ENCODE results near the gene MAPK1IP1L. TPM values are rescaled to one million over a fixed set of nuclear protein-coding genes. Genes with fewer than 3 reads are reported as not detected.

The MAPK1IP1L gene
- total RNA-seq, 1 donor from 2014 or later = 139 TPM

DNA sequence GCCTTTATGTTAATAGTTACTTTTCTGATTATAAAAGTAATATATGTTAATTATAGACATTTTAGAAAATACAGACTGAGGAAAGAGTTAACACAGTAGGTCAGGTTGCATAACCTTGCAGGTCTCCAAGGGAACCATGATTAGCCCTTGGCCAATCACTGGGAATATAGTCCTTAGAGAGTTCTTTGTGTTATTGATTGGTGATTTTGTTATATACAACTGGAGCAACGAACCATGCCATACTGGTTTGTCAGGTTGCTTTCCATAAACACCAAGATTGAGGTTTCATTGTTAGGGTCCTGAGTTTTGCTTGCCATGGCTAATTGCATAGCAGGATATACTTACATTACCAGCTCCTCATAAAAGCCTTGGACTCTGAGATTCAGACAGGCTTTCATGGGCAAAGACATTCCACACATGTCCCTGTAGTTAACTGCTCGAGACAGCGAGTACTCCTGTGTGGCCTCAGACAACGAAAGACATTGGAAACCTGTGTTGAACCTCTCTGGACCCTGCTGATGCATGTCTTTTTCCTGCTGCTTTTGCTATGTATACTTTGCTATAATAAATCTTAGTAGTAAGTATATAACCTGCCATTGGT, 33.7 kb downstream of the MAPK1IP1L start:
- H3K4me1 Mint-ChIP-seq (ENCODE audit: low read depth) = peaks cover 7% of the 10 kb centered on the region
- H3K27ac Mint-ChIP-seq = no peak overlapping the region
- peaks cover 11% of the 10 kb centered on the region for H3K27me3 Mint-ChIP-seq (ENCODE audit: insufficient read depth)
- intact Hi-C loops (cut with micrococcal nuclease) = no loop called here
- H3K36me3 Mint-ChIP-seq (ENCODE audit: low read depth) = no peaks in the 10 kb centered on the region
- no peaks in the 10 kb centered on the region for H3K9me3 Mint-ChIP-seq
- no peak overlapping the region for H3K4me3 Mint-ChIP-seq
- no peak for DNase-seq (ENCODE audit: low spot score)

DNA sequence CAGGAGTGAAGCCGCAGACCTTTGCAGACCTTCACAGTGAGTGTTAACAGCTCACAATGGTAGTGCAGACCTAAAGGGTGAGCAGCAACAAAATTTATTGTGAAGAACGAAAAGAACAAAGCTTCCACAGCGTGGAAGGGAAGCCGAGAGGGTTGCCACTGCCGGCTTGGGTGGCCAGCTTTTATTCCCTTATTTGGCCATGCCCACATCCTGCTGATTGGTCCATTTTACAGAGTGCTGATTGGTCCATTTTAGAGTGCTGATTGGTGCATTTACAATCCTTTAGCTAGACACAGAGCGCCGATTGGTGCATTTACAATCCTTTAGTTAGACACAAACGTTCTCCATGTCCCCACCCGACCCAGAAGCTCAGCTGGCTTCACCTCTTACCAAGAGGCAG, 35.5 kb downstream of the MAPK1IP1L start:
- peaks cover 11% of the 10 kb centered on the region for H3K27me3 Mint-ChIP-seq (ENCODE audit: insufficient read depth)
- intact Hi-C loops (cut with micrococcal nuclease) = no loop called here
- H3K9me3 Mint-ChIP-seq = no peaks in the 10 kb centered on the region
- H3K4me3 Mint-ChIP-seq = no peak overlapping the region
- no peaks in the 10 kb centered on the region for H3K36me3 Mint-ChIP-seq (ENCODE audit: low read depth)
- H3K4me1 Mint-ChIP-seq (ENCODE audit: low read depth) = peaks cover 12% of the 10 kb centered on the region
- no peak overlapping the region for H3K27ac Mint-ChIP-seq
- no peak for DNase-seq (ENCODE audit: low spot score)

DNA sequence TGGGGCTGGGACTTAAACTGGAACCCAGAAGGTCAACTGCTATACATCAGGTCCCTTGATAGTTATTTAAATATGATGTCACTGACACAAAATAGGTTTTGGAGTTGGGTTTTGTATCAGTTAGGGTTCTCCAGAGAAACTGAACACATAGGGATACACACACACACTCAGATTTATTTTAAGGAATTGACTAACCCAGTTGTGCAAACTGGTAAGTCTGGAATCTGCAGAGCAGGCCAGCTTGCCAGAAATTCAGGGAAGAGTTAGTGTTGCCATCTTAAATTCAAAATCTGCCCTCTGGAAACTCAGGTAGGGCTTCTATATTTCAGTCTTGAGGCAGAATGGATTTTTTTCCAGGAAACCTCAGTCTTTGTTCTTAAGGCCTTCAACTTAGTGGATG, 36.9 kb downstream of the MAPK1IP1L start:
- no peak overlapping the region for H3K4me3 Mint-ChIP-seq
- peaks cover 15% of the 10 kb centered on the region for H3K4me1 Mint-ChIP-seq (ENCODE audit: low read depth)
- H3K9me3 Mint-ChIP-seq = no peaks in the 10 kb centered on the region
- intact Hi-C loops (cut with micrococcal nuclease) = loop anchor here (2.0 kb wide), 1 partner anchor 342 kb away; no protein-coding TSS in a partner anchor
- H3K27me3 Mint-ChIP-seq (ENCODE audit: insufficient read depth) = peaks cover 8% of the 10 kb centered on the region
- H3K27ac Mint-ChIP-seq = no peak overlapping the region
- H3K36me3 Mint-ChIP-seq (ENCODE audit: low read depth) = no peaks in the 10 kb centered on the region
- DNase-seq (ENCODE audit: low spot score) = no peak

DNA sequence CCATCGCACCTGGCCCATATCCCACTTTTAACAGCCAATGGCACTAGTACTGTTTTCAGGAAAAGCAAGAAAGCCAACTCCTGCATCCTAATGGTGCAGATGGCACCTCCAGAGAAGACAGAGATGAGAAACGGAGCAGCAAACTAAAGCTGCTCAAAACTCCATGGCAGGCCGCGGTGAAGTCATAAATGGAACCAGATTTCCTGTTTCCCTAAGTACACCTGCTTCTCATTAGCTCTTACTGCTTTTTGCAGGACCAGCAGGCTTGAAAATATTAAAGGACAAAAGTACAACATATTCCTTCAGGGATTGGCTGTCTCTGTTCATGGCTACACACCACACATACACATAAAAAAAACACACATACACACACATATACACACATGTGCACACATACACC, 40.9 kb downstream of the MAPK1IP1L start:
- Mint-ChIP-seq H3K4me3 (no peak overlapping the region), H3K36me3 (ENCODE audit: low read depth) (no peaks in the 10 kb centered on the region), H3K27ac (no peak overlapping the region), H3K4me1 (ENCODE audit: low read depth) (peaks cover 21% of the 10 kb centered on the region), H3K27me3 (ENCODE audit: insufficient read depth) (peaks cover 2% of the 10 kb centered on the region), H3K9me3 (no peaks in the 10 kb centered on the region)
- no peak for DNase-seq (ENCODE audit: low spot score)
- intact Hi-C loops (cut with micrococcal nuclease) = loop anchor here (10.0 kb wide), 1 partner anchor 282 kb away; no protein-coding TSS in a partner anchor

DNA sequence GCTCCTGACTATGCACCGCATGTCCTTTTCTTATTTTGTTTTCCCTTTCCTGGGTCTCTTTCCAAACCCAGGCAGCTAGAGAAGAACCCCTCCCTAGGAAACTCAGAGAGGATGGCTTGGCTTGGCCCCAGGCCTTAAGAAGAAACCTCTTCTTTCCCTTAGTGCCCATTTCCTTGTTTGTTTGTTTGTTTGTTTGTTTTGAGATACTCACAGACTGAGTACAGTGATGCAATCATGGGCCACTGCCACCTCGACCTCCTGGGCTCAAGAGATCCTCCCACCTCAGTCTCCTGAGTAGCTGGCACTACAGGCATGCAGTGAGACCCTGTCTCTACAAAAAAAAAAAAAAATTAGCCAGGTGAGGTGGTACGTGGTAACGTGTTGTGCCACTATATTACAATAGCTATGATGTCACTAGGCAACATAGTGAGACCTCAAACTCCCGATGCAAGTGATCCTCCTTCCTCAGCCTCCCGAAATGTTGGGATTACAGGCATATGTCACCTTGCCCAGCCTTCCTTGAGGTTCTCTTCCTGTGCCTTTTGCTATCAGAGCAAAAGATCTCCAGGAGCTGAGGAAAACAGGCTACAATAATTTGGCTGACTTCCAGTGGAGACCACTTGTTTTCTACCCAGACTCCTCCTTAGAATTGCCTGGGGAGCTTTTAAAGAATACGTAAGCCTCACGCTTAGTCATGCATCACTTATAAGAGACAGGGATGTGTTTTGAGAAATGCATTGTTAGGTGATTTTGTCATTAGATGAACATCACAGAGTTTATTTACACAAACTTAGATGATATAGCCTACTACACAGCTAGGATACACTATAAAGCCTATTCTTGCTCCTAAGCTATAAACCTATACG, 43.1 kb downstream of the MAPK1IP1L start:
- Mint-ChIP-seq H3K9me3 (no peaks in the 10 kb centered on the region), H3K4me3 (no peak overlapping the region), H3K27ac (no peak overlapping the region), H3K36me3 (ENCODE audit: low read depth) (no peaks in the 10 kb centered on the region), H3K4me1 (ENCODE audit: low read depth) (peaks cover 36% of the 10 kb centered on the region), H3K27me3 (ENCODE audit: insufficient read depth) (peaks cover under 1% of the 10 kb centered on the region)
- no peak for DNase-seq (ENCODE audit: low spot score)
- intact Hi-C loops (cut with micrococcal nuclease) = loop anchor here (10.0 kb wide), 1 partner anchor 280 kb away; no protein-coding TSS in a partner anchor

DNA sequence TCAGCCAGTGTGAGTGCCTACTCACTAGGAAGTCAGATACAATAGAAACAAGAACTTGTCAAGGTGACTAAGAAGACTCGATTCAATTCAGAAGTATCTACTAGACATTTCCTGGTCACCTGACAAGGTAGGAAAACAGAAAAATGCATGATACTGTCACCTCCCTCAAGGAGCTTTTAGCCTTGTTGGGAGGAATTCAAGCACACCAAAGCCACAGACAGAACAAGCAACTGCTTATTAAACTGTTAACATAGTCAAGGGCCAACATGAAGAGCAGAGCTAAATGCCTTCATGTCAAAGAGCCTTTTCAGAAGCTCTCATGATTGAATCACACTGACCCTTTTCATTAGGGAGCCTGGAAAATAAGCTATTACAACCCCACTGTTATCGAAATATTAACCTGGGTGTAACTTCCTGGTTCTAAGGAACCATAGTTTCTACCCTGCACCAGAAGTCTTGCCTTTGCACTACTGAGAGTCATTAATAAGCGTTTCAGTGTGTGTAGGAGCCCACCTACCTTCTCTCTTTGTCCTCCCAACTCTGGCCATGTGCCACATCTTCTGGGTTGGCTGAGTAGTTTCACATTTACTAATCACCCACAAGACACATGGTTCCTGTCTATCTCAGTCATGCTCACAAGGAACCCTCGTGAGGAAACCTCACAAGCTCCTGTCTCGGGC, 46.6 kb downstream of the MAPK1IP1L start:
- peaks cover 50% of the 10 kb centered on the region for H3K4me1 Mint-ChIP-seq (ENCODE audit: low read depth)
- H3K27ac Mint-ChIP-seq = peak overlapping the region; percentile 70
- no peaks in the 10 kb centered on the region for H3K27me3 Mint-ChIP-seq (ENCODE audit: insufficient read depth)
- peak; percentile 42 for DNase-seq (ENCODE audit: low spot score)
- H3K9me3 Mint-ChIP-seq = no peaks in the 10 kb centered on the region
- peak overlapping the region; percentile 2 for H3K4me3 Mint-ChIP-seq
- no peaks in the 10 kb centered on the region for H3K36me3 Mint-ChIP-seq (ENCODE audit: low read depth)
- intact Hi-C loops (cut with micrococcal nuclease) = loop anchor here (1.0 to 10.0 kb wide), 2 partner anchors 9 to 277 kb away; no protein-coding TSS in a partner anchor

DNA sequence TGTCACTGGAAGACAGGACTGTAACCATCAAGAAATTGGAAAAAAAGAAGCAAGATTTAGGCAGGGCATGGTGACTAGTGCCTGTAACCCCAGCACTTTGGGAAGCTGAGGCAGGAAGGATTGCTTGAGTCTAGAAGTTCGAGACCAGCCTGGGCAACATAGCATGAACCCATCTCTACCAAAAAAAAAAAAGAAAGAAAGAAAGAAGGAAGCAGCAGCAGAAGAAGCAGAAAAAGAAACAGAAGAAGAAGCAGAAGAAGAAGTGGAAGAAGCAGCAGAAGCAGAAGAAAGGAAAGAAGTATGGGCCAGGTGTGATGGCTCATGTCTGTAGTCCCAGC, 47.1 kb downstream of the MAPK1IP1L start:
- Mint-ChIP-seq H3K27ac (peak overlapping the region; percentile 41), H3K4me1 (ENCODE audit: low read depth) (peaks cover 55% of the 10 kb centered on the region), H3K4me3 (peak overlapping the region; percentile 2), H3K36me3 (ENCODE audit: low read depth) (no peaks in the 10 kb centered on the region), H3K9me3 (no peaks in the 10 kb centered on the region), H3K27me3 (ENCODE audit: insufficient read depth) (no peaks in the 10 kb centered on the region)
- intact Hi-C loops (cut with micrococcal nuclease) = loop anchor here (1.0 to 10.0 kb wide), 2 partner anchors 9 to 276 kb away; no protein-coding TSS in a partner anchor
- no peak for DNase-seq (ENCODE audit: low spot score)

DNA sequence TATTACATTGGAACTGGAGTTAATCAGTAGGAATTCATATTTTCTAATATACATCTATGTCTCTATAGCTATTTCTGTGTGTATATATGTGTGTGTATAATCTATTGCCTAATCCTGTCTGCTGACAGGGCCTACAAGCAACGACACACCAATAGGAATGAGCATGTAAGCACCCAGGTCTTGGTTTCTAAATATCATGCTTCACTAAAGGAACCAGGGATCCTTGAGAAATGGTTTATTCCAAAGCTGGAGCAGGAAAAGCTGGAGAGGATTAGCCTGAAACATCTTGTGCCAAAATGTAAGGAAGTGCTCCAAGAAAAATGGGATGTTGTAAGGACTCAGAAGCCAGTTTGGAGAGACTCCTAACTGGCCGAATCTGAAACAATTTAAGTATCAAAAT, 48.3 kb downstream of the MAPK1IP1L start:
- intact Hi-C loops (cut with micrococcal nuclease) = loop anchor here (10.0 kb wide), 1 partner anchor 275 kb away; no protein-coding TSS in a partner anchor
- peaks cover 66% of the 10 kb centered on the region for H3K4me1 Mint-ChIP-seq (ENCODE audit: low read depth)
- no peak overlapping the region for H3K27ac Mint-ChIP-seq
- no peaks in the 10 kb centered on the region for H3K27me3 Mint-ChIP-seq (ENCODE audit: insufficient read depth)
- no peak overlapping the region for H3K4me3 Mint-ChIP-seq
- peaks cover 9% of the 10 kb centered on the region for H3K9me3 Mint-ChIP-seq
- DNase-seq (ENCODE audit: low spot score) = no peak
- peaks cover 6% of the 10 kb centered on the region for H3K36me3 Mint-ChIP-seq (ENCODE audit: low read depth)

DNA sequence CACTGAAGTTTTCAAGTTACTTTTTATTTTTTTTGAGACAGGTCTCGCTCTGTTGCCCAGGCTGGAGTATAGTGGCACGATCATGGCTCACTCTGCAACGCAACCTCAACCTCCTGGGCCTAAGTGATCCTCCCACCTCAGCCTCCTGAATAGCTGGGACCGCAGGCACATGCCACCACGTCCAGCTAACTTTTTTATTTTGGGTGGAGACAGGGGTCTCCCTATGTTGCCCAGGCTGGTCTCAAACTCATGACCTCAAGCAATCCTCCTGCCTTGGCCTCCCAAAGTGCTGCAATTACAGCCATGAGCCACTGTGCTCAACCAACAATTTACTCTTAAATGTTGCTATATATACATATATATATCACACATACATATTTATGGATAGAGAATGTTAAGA, 50.3 kb downstream of the MAPK1IP1L start:
- Mint-ChIP-seq H3K9me3 (peaks cover 12% of the 10 kb centered on the region), H3K4me3 (no peak overlapping the region), H3K4me1 (ENCODE audit: low read depth) (peaks cover 66% of the 10 kb centered on the region), H3K36me3 (ENCODE audit: low read depth) (peaks cover 9% of the 10 kb centered on the region), H3K27me3 (ENCODE audit: insufficient read depth) (no peaks in the 10 kb centered on the region), H3K27ac (no peak overlapping the region)
- no peak for DNase-seq (ENCODE audit: low spot score)
- intact Hi-C loops (cut with micrococcal nuclease) = loop anchor here (1.0 to 2.0 kb wide), 3 partner anchors 12 to 49 kb away; partner anchors contain the start of gene LGALS3

DNA sequence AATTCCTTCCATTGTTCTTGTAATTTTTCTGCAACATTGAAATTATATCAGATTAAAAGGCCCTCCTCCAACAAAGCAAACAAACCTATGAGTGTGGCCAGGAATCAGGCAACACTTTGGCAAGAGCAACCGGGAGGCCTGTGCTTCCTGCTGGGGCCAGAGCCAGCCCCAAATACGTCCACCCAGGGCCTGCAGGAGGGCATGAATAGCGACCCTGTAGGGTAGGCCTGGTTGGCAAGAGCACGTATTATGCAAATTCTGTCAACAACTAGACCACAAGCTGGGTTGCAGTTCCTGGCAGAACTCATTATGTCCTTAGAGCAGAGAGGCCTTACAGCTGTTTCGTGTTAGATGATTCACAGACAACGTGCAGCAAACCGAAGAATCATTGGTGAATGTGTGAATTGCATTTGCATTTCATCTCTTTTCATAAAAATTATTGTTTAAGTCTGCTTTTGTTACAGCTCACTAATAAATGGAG, 50.7 kb downstream of the MAPK1IP1L start:
- intact Hi-C loops (cut with micrococcal nuclease) = loop anchor here (1.0 to 2.0 kb wide), 3 partner anchors 13 to 49 kb away; partner anchors contain the start of gene LGALS3
- Mint-ChIP-seq H3K4me3 (peak overlapping the region; percentile 41), H3K27ac (peak overlapping the region; percentile 94), H3K4me1 (ENCODE audit: low read depth) (peaks cover 62% of the 10 kb centered on the region), H3K9me3 (peaks cover 12% of the 10 kb centered on the region), H3K36me3 (ENCODE audit: low read depth) (peaks cover 9% of the 10 kb centered on the region), H3K27me3 (ENCODE audit: insufficient read depth) (no peaks in the 10 kb centered on the region)
- DNase-seq (ENCODE audit: low spot score) = peak; percentile 41

DNA sequence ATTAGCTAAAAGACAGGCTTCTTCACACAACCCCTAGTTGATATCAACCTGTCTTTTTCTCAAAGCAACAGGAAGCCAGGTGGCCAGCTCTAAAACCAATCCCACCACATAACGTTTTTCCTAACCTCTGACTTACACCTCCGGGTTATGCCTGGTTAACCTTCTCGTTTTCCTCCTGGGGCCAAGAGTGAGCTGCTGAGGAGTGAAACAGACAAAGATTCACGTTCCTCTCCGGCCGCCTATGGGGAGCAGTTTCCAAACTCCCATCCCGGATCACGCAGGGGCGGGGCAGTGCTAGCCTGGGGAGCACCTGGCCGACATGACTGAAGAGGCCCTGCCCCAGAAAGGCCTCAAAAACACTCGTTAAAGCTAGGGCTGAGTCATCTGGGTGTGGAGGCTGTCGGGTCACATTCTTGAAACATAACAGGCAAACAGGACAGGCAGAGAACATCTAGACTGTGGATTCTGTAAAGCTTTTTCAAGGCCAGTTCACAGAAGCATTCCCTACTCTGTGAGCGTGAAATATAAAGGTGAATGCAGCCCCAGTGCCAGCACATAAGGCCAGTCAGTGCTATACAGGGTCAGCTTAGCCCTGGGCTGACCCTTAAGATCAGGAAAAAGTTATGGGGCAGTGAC, 51.7 kb downstream of the MAPK1IP1L start:
- H3K4me3 Mint-ChIP-seq = peak overlapping the region; percentile 51
- no peaks in the 10 kb centered on the region for H3K27me3 Mint-ChIP-seq (ENCODE audit: insufficient read depth)
- peaks cover 61% of the 10 kb centered on the region for H3K4me1 Mint-ChIP-seq (ENCODE audit: low read depth)
- peaks cover 12% of the 10 kb centered on the region for H3K9me3 Mint-ChIP-seq
- H3K27ac Mint-ChIP-seq = peak overlapping the region; percentile 94
- peaks cover 9% of the 10 kb centered on the region for H3K36me3 Mint-ChIP-seq (ENCODE audit: low read depth)
- intact Hi-C loops (cut with micrococcal nuclease) = loop anchor here (2.0 kb wide), 1 partner anchor 50 kb away; no protein-coding TSS in a partner anchor
- DNase-seq (ENCODE audit: low spot score) = peak; percentile 38
